H9 (cell line): ENCODE results near the gene STON2. TPM values are rescaled to one million over a fixed set of nuclear protein-coding genes. Genes with fewer than 3 reads are reported as not detected.

Source experiments
- DNase-seq: peaks from one replicate; pipeline ENCODE4 v3.0.0-alpha.2; 2017
- H2AFZ ChIP-seq: one replicate; pipeline ENCODE4 v1.6.1; 2013; ENCODE audit warnings: mild to moderate bottlenecking, low read length, control low read depth, moderate library complexity
- H2AK5ac ChIP-seq: 2 replicates; pipeline ENCODE4 v1.6.1; 2013; ENCODE audit warnings: low read length, control low read depth, mixed read lengths; ENCODE audit not compliant: insufficient read length
- H2BK120ac ChIP-seq: one replicate; pipeline ENCODE4 v1.6.1; 2013; ENCODE audit warnings: low read depth, mild to moderate bottlenecking, low read length, control low read depth, inconsistent platforms; ENCODE audit not compliant: poor library complexity, severe bottlenecking
- H2BK12ac ChIP-seq: 2 replicates; pipeline ENCODE4 v1.6.1; 2013; ENCODE audit warnings: low read length, control low read depth, mixed read lengths, low read depth; ENCODE audit not compliant: insufficient read length
- H2BK15ac ChIP-seq: 2 replicates; pipeline ENCODE4 v1.6.1; 2013; ENCODE audit warnings: low read depth, low read length, control low read depth
- H2BK20ac ChIP-seq: one replicate; pipeline ENCODE4 v1.6.1; 2013; ENCODE audit warnings: low read depth, mild to moderate bottlenecking, low read length, control low read depth, inconsistent platforms; ENCODE audit not compliant: poor library complexity, severe bottlenecking
- H2BK5ac ChIP-seq: 2 replicates; pipeline ENCODE4 v1.6.1; 2013; ENCODE audit warnings: low read length, control low read depth, mixed read lengths; ENCODE audit not compliant: insufficient read length
- H3K14ac ChIP-seq: 2 replicates; pipeline ENCODE4 v1.6.1; 2013; ENCODE audit warnings: low read length, control low read depth; ENCODE audit not compliant: insufficient read depth
- H3K18ac ChIP-seq: 2 replicates; pipeline ENCODE4 v1.6.1; 2013; ENCODE audit warnings: low read depth, mild to moderate bottlenecking, mixed read lengths, low read length, control low read depth; ENCODE audit not compliant: insufficient read length
- H3K23ac ChIP-seq: 2 replicates; pipeline ENCODE4 v1.6.1; 2013; ENCODE audit warnings: low read length, control low read depth, mixed read lengths, low read depth; ENCODE audit not compliant: insufficient read length
- H3K23me2 ChIP-seq: 2 replicates; pipeline ENCODE4 v1.6.1; 2013; ENCODE audit warnings: low read depth, mild to moderate bottlenecking, mixed read lengths, low read length, control low read depth; ENCODE audit not compliant: insufficient read length, poor library complexity, severe bottlenecking
- H3K27ac ChIP-seq: 2 replicates; pipeline ENCODE4 v1.5.1; 2013; ENCODE audit warnings: low read length, control low read depth, mixed read lengths, low read depth; ENCODE audit not compliant: insufficient read length
- H3K27me3 ChIP-seq: 2 replicates; pipeline ENCODE4 v1.6.1; 2013; ENCODE audit warnings: low read length, control low read depth, inconsistent platforms; ENCODE audit not compliant: insufficient read depth
- H3K4ac ChIP-seq: 2 replicates; pipeline ENCODE4 v1.6.1; 2013; ENCODE audit warnings: low read depth, mild to moderate bottlenecking, control low read depth, inconsistent platforms, low read length, moderate library complexity
- H3K4me1 ChIP-seq: 2 replicates; pipeline ENCODE4 v1.6.1; 2013; ENCODE audit warnings: low read length, control low read depth, inconsistent platforms; ENCODE audit not compliant: insufficient read depth
- H3K4me2 ChIP-seq: 2 replicates; pipeline ENCODE4 v1.6.1; 2013; ENCODE audit warnings: low read length, control low read depth, mixed read lengths; ENCODE audit not compliant: insufficient read length, insufficient read depth
- H3K56ac ChIP-seq: 2 replicates; pipeline ENCODE4 v1.6.1; 2013; ENCODE audit warnings: low read depth, mild to moderate bottlenecking, mixed read lengths, low read length, control low read depth; ENCODE audit not compliant: insufficient read length
- H3K79me1 ChIP-seq: 2 replicates; pipeline ENCODE4 v1.6.1; 2013; ENCODE audit warnings: low read depth, mild to moderate bottlenecking, moderate library complexity, low read length, control low read depth, inconsistent platforms; ENCODE audit not compliant: insufficient read depth, poor library complexity, severe bottlenecking
- H3K79me2 ChIP-seq: 2 replicates; pipeline ENCODE4 v1.6.1; 2013; ENCODE audit warnings: low read length, control low read depth, inconsistent platforms; ENCODE audit not compliant: insufficient read depth
- H3K9ac ChIP-seq: 2 replicates; pipeline ENCODE4 v1.6.1; 2013; ENCODE audit warnings: low read length, control low read depth, mixed read lengths; ENCODE audit not compliant: insufficient read length; ENCODE audit errors: extremely low read depth
- H3K9me3 ChIP-seq: one replicate; pipeline ENCODE4 v1.6.1; 2013; ENCODE audit warnings: low read depth, low read length, inconsistent platforms; ENCODE audit not compliant: control insufficient read depth
- H3T11ph ChIP-seq: one replicate; pipeline ENCODE4 v1.6.1; 2013; ENCODE audit warnings: mild to moderate bottlenecking, low read length, control low read depth, inconsistent platforms
- H4K20me1 ChIP-seq: one replicate; pipeline ENCODE4 v1.6.1; 2013; ENCODE audit not compliant: control insufficient read depth, insufficient read length, insufficient read depth
- H4K5ac ChIP-seq: 2 replicates; pipeline ENCODE4 v1.6.1; 2013; ENCODE audit warnings: low read depth, mild to moderate bottlenecking, mixed read lengths, low read length, control low read depth; ENCODE audit not compliant: insufficient read length
- H4K8ac ChIP-seq: replicated peaks from 2 replicates; pipeline ENCODE4 v1.6.1; 2013; ENCODE audit warnings: low read length, control low read depth, mixed read lengths, low read depth; ENCODE audit not compliant: insufficient read length
- H4K91ac ChIP-seq: 2 replicates; pipeline ENCODE4 v1.6.1; 2013; ENCODE audit warnings: low read depth, mild to moderate bottlenecking, moderate library complexity, mixed read lengths, low read length, control low read depth; ENCODE audit not compliant: insufficient read length
- H3K27ac Mint-ChIP-seq, 3 experiments: 2 replicates in 2 of 3; 3 replicates in 1 of 3; pipeline ENCODE4 v1.8.0; 2020 to 2021; ENCODE audit warnings: mixed read lengths in 3 of 3, mild to moderate bottlenecking in 1 of 3, moderate library complexity in 1 of 3
- H3K27me3 Mint-ChIP-seq: 2 replicates; pipeline ENCODE4 v1.8.0; 2021; ENCODE audit warnings: low read depth, mild to moderate bottlenecking, moderate library complexity, mixed read lengths
- H3K36me3 Mint-ChIP-seq, 3 experiments: 2 replicates in 2 of 3; 3 replicates in 1 of 3; pipeline ENCODE4 v1.8.0; 2020 to 2021; ENCODE audit warnings: low read depth in 3 of 3, mixed read lengths in 3 of 3; ENCODE audit not compliant: insufficient read depth in 1 of 3
- H3K4me1 Mint-ChIP-seq, 2 experiments: 2 replicates each; pipeline ENCODE4 v1.8.0; 2020; ENCODE audit warnings: mixed read lengths in 2 of 2
- H3K4me3 Mint-ChIP-seq, 2 experiments: 2 replicates in 1 of 2; 3 replicates in 1 of 2; pipeline ENCODE4 v1.8.0; 2020 to 2021; ENCODE audit warnings: mild to moderate bottlenecking in 2 of 2, mixed read lengths in 2 of 2, moderate library complexity in 1 of 2
- H3K9me3 Mint-ChIP-seq, 2 experiments: 2 replicates in 1 of 2; 3 replicates in 1 of 2; pipeline ENCODE4 v1.8.0; 2020; ENCODE audit warnings: mild to moderate bottlenecking in 2 of 2, mixed read lengths in 2 of 2, moderate library complexity in 1 of 2
- WGBS: extraction: QIAGEN DNeasy Blood & Tissue Kit; methylation state at CpG from one replicate; pipeline ENCODE4 v1.1.7; 2013; ENCODE audit warnings: missing lambda C conversion rate, low lambda C conversion rate, mixed read lengths; ENCODE audit not compliant: insufficient read length; ENCODE audit errors: extremely low coverage; 5-methylcytosine and 5-hydroxymethylcytosine counted together
- total RNA-seq: library from RNA; stranded (reverse); gene quantifications from 2 replicates; pipeline ENCODE4 v1.2.1, GENCODE V29; 2021
- TF ChIP-seq, protein P1 (sequence below): fragments of 200-600 bp; sonication (generic); conservative IDR thresholded peaks from 3 replicates; pipeline ENCODE4 v1.8.0; 2021; ENCODE audit warnings: antibody characterized with exemption, mild to moderate bottlenecking

STON2 gene
- total RNA-seq, 1 experiment from 2014 or later, result 62.9 TPM

DNA sequence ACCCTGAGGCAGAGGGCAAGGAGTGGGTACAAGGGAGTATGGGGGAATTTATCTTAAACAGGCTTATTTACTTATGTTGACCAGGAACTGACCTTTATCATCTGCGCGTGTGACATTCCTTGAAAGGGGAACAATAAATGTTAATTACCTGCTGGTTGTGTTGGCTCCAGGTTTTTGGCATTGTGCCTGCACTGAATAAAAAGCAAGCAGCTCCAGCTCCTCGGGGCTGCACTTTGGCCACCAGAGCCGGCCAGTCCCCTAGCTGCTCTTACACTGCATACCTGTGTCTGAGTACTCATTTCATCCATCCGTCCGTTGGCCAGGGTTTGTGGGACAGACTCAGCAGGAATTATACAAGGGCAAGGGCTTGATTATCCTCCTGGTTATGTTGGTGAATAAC, 110.6 kb downstream of the STON2 start:
- Histone ChIP-seq H3K79me2 (no peaks in the 10 kb centered on the region), H2AK5ac (no peak overlapping the region), H3K18ac (no peak overlapping the region), H2BK15ac (no peak overlapping the region), H3K56ac (no peak overlapping the region), H2BK20ac (no peak overlapping the region), H3K9ac (no peak overlapping the region), H4K91ac (no peak overlapping the region), H3K23me2 (no peaks in the 10 kb centered on the region), H3K23ac (no peak overlapping the region), H4K8ac (no peak overlapping the region), H3T11ph (no peak overlapping the region), H3K4me2 (no peak overlapping the region), H3K79me1 (no peaks in the 10 kb centered on the region), H3K9me3 (no peaks in the 10 kb centered on the region), H3K4me1 (no peaks in the 10 kb centered on the region), H3K4ac (no peak overlapping the region), H4K20me1 (no peaks in the 10 kb centered on the region), H3K27ac (no peak overlapping the region), H2BK120ac (no peak overlapping the region), H2BK12ac (no peak overlapping the region), H4K5ac (no peak overlapping the region), H2BK5ac (no peak overlapping the region), H3K14ac (no peak overlapping the region), H2AFZ (no peak overlapping the region), H3K27me3 (no peaks in the 10 kb centered on the region)
- no CpG with 5 or more reads among the region's 6 CpGs for WGBS
- DNase-seq, result no peak
- H3K4me3 Mint-ChIP-seq, result no peak overlapping the region
- no peaks in the 10 kb centered on the region; the same call in 1 of the 2 replicates for H3K27me3 Mint-ChIP-seq
- peaks cover 4 to 6% of the 10 kb centered on the region in 2 experiments; a peak in 4 of 5 replicates for H3K9me3 Mint-ChIP-seq
- no peak overlapping the region for H3K27ac Mint-ChIP-seq
- peaks cover 6 to 7% of the 10 kb centered on the region in 2 experiments for H3K4me1 Mint-ChIP-seq
- TF ChIP-seq, protein P1, sequence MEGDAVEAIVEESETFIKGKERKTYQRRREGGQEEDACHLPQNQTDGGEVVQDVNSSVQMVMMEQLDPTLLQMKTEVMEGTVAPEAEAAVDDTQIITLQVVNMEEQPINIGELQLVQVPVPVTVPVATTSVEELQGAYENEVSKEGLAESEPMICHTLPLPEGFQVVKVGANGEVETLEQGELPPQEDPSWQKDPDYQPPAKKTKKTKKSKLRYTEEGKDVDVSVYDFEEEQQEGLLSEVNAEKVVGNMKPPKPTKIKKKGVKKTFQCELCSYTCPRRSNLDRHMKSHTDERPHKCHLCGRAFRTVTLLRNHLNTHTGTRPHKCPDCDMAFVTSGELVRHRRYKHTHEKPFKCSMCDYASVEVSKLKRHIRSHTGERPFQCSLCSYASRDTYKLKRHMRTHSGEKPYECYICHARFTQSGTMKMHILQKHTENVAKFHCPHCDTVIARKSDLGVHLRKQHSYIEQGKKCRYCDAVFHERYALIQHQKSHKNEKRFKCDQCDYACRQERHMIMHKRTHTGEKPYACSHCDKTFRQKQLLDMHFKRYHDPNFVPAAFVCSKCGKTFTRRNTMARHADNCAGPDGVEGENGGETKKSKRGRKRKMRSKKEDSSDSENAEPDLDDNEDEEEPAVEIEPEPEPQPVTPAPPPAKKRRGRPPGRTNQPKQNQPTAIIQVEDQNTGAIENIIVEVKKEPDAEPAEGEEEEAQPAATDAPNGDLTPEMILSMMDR, result no peak
- H3K36me3 Mint-ChIP-seq, result peaks cover 8 to 29% (median 16%) of the 10 kb centered on the region in 3 experiments
